NCI-H1436 treated with DMSO at 0.1 percent for 48 hours (cell line): Measurements from ENCODE around the gene RNH1.

Source experiments
- DNase-seq: peaks from one replicate; lab custom pipeline; 2025; lab: John Stamatoyannopoulos, UW

The RNH1 gene

DNA sequence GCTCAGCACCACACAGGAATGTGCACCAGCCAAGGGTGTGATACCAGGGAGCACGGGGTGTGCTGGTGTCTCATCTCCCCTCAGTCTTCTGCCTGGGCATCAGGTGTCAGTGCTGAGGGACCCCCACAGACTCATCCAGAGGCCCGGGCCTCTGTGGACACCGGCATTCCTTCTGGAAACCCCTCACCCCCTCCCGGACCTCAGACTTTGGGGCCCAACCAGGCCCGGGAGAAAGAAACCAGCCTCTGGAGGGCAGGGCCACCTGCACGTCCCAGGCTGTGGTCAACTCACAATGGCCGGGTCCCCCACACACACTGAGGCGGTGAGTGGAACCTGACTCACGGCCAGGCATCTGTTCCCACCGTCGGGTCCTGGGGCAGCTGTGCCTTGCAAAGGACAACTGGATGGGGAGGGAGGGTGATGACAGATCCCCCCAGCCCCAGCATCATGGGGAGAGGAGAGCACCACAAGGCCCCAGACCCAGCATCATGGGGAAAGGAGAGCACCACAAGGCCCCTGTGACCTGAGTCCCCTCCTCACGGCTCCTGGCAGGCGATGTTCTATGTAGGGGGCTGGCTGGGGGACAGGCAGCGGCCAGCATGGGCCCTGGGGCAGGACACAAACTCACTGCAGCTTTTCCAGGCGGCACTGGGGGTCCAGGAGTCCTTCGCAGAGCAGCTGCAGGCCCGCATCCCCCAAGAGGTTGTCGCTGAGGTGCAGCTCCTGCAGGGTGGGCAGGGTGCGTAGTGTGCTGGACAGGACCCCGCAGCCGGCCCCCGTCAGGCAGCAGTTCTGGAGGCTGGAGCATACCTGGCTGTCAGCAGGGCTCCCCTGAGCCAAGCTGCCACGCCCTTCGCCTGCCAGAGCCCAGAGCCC, 7.6 kb downstream of the RNH1 start:
- DNase-seq, result no peak

DNA sequence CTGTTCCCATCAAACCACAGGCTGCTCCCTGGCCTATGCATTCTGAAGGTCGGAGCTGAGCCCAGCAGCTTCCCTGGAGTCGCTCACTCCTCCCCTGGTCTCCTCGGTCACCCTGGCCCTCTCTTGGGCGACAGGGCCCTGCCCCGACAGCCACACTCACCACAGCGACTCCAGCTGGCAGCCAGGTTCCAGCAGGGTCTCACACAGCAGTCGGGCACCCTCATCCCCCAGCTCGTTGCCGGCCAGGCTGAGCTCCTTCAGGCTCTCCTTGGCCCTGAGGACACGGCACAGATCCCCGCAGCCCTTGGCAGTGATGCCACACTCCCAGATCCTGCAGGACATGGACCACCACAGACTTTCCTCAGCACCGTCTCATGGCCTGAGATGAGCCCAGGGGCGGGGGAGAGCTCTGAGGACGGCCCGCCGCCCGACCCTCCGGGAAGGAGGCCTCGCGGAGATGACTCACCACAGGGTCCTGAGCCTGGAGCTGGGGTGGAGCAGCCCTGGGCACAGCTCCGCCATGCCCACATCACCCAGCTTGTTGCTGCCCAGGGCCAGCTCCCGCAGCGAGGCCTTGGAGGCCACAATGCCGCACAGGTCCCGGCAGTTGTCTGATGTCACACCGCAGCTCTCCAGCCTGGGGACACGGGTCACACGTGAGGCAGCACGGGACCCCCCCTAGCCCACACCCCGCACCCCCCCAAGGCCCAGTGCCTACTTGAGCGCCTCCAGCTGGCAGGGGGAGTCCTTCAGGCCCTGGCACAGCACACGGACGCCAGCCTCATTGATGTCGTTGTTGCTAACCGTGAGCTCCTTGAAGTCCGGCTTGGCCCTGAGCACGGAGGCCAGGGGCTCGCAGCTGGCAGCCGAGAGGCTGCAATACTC, 8.5 kb downstream of the RNH1 start:
- DNase-seq, result no peak

DNA sequence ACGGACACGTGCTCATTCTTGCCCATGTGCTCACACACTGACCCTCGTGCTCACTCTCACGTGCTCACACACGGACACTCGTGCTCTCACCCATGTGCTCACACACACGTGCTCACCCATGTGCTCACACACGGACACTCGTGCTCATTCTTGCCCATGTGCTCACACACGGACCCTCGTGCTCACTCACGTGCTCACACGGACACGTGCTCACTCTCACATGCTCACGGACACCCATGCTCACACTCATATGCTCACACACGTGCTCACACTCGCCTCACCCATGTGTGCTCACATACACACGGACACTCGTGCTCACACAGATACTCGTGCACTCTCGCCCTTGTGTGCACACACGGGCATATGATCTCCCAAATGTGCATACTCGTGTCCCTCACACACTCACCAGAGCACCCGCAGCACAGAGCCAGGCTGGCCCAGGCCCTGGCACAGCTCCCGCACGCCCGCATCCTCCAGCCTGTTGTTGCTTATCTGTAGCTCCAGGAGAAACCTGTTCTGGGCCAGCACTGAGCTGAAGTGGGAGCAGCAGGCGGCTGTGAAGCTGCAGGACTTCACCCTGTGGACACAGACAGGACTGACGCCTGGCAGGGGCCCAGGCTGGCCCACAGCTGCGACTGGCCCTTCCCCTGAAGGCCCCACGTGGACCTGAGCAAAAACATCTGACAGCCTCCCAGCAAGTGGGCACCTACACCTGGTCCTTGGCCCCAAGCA, 9.3 kb downstream of the RNH1 start:
- no peak for DNase-seq

DNA sequence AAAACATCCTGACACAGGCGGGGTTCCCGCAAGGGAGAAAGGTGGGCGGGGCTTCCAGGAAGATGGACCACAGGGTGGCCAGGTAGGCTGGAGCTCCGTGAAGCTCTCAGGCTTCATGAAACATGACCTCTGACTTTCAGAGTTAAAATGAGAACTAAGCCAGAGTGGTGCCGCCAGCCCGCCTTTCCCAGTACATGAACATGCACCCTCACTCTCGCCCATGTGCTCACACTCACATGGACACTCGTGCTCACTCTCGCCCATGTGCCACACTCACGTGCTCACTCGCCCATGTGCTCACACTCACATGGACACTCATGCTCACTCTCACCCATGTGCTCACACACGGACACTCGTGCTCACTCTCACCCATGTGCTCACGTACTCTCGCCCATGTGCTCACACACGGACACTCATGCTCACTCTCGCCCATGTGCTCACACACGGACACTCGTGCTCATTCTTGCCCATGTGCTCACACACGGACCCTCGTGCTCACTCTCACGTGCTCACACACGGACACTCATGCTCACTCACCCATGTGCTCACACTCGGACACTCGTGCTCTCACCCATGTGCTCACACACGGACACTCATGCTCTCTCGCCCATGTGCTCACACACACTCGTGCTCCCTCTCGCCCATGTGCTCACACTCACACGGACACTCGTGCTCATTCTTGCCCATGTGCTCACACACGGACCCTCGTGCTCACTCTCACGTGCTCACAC, 10.0 kb downstream of the RNH1 start:
- no peak for DNase-seq

DNA sequence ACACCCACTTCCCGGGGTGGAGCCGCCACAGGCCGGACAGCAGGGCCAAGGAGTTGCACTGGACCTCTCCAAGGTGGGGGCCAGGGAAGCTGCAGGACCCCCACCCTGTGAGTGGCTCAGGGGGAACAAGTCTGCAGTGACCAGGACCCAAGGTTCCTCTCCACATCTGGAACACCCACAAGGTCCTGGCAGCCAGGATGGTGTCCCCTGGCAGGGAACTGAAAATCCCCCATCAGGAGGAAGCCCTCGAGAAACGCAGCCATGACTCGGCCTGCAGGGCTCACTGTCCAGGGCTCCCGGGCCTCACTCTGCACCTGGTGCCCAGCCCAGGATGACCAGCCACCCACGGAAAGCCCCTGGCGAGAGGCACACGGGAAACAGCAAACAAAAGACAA, 11.5 kb downstream of the RNH1 start:
- no peak for DNase-seq

DNA sequence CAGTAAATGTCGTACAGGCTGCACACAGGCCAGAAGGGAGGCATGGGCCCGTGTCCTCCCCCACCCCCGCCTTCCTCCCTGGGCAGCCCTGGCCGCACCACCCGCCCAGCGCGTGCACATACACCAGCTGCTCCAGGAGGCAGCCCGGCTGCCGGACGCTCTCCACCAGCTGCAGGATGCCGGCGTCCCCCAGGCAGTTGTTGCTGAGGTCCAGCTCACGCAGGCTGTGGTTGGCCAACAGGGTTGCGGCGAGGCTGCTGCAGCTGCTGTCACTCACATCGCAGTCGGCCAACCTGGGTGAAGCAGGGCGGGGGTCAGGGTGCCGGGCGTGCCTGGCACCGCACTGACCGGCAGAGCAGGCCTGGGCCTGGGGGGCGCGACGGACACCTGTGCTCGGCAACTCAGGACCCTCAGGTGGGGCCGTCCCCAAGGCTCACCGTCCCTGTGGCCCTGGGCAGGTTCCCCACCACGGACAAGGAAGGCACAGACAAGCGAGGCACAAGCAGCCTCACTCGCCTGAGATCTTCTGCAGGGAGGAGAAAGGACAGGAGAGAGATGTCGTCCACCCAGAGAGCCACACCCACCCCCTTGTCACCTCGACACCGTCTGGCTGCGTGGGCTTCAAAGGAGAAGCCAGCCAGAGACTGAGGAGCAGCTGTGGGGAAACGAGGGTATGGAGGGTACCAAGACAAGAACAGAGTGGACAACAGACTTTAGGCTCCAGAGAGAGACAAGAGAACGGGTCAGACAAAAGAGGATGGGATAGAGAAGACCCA, 12.1 kb downstream of the RNH1 start:
- no peak for DNase-seq

DNA sequence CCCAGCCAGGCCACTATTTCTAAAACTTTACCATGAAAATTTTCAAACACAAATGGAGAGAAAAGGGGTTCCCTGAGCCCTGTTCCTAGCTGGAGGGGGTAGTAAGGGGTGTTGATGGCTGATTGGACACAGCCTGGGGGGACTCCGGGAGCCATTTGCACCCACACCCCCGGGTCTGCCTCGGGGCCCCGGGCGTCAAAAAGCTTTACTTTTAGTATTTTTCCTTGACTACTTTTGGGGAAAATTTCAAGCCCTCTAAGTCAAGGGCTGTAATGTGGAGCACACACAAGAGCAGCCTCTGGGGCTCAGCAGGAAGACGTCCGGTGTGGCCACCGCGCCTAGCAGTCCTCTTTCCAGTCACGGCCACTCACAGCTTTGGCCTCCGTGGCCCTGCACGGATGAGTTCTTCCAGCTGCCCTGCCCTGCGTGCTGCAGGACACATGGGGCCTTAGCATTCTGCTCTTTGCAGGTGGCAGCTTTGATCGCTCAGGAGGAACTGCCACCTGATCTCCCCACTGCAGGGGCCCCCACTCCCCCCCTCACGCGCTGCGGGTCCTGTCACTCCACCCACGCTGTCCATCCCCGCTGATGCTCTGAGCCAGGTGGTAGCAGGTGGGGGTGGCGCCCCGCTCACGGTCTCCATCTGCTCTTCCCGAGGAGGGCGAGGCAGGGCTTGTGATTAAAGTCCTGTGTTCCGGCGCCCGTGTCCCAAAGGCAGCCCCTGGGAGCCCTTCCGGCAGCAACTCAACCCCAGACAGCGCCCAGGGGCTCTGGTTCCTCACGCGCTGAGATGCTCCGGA, 14.4 kb downstream of the RNH1 start:
- no peak for DNase-seq

DNA sequence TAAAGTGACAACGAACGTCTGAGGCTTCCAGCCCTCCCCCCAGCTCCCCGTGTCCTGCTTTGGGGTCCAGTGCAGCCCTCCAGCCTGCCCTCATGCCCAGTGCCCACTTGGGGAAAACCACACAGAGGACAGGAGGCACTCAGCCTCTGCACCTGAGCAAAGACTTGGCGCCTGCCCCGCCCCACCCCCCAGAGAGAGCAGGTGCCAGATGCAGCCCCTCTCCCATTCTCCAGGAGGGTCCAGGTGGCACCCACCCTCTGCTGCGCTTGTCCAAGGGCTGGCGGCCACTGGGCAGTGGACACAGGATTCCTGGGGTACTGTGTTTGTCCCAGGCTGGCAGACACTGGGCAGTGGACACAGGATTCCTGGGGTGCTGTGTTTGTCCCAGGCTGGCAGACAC, 15.7 kb downstream of the RNH1 start:
- no peak for DNase-seq

DNA sequence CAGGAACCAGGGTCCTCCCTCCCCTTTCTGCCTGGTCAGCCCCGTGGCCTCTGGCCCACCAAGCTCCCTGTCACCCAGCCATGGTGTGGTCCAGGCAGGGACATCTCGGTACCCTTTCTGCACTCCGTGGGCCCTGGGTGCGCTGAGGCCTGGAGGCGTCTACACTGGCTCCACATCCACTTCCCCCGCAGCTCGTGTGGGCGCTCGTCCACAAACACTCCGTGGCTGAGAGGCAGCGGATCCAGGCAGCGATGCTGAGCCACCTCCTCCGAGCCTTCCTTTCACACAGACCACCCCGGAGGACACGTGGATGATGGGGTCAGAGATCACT, 16.1 kb downstream of the RNH1 start:
- DNase-seq, result no peak

DNA sequence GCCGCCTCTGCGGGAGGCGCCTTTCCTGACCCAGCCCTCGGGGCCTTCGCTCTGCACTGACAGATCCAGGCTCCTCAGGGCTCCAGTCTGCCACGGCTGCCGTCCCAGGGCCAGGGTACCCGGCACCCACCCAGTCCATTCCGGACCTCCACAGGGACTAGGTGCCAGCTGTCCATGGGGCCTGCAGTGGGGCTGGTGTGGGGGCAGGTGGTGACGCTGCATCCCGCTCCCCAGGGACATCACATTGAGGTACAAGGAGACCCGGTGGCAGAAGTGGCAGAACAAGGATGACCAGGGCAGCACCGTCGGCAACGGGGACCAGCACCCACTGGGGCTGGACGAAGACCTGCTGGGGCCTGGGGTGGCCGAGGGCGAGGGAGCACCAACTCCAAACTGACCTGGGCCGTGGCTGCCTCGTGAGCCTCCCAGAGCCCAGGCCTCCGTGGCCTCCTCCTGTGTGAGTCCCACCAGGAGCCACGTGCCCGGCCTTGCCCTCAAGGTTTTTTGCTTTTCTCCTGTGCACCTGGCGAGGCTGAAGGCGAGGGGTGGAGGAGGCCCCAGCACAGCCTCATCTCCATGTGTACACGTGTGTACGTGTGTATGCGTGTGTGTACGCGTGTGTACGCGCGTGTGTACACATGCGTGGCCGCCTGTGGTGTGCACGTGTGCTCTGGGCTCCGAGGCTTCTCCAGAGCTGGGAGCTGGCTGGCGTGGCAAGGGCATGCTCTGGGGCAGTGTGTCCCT, 16.7 kb downstream of the RNH1 start:
- DNase-seq, result no peak

DNA sequence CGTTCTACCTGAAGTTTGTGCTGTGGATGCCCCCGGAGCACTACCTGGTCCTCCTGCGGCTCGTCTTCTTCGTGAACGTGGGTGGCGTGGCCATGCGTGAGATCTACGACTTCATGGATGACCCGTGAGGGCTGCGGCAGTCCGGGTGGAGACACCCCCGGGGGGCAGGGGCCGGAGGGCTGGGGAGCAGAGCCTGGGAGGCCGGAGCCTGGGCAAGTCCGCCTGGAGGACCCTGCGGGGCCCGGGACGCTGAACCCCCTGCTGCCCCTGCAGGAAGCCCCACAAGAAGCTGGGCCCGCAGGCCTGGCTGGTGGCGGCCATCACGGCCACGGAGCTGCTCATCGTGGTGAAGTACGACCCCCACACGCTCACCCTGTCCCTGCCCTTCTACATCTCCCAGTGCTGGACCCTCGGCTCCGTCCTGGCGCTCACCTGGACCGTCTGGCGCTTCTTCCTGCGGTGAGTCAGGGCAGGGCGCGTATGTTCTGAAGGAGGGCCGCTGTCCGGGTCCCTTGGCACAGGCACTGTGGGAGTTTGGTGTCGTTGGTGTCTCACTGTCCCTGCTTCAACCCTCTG, 17.3 kb downstream of the RNH1 start:
- no peak for DNase-seq

DNA sequence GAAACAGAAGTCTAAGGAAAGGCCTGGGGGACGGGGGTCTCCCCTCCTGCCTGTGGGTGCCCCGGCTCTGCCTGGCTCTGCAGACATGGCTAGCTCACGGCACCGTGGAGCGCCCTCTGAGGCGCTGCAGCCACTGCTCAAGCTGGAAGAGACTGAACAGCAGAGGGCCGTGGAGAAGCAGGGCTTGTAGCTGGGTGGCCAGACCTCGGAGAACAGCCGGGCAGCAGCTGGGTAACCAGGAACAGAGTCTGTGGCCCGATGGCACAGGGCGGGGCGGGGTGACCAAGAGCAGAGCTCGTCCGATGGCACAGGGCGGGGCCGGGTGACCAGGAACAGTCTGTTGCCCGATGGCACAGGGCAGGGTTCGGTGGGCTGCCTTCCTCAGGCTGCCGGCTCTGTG, 18.1 kb downstream of the RNH1 start:
- no peak for DNase-seq

DNA sequence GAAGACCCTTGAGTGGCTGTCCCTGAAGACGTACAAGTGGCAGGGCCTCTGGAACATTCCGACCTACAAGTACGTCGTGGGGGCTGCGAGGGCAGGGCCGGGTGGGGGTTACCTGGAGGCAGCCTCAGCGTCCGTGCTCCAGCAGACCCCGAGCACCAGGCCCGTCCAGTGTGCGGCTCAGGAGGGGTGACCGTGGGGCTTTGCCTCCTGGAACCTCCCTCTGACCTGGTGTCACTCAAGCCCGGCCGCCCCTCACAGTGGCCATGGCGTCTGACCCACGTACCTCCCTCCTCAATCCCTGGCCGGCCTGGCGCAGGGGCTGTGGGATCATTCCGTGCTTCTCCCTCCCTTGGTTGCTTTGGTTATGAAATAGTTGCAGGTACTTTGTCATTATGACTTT, 18.5 kb downstream of the RNH1 start:
- DNase-seq, result no peak

DNA sequence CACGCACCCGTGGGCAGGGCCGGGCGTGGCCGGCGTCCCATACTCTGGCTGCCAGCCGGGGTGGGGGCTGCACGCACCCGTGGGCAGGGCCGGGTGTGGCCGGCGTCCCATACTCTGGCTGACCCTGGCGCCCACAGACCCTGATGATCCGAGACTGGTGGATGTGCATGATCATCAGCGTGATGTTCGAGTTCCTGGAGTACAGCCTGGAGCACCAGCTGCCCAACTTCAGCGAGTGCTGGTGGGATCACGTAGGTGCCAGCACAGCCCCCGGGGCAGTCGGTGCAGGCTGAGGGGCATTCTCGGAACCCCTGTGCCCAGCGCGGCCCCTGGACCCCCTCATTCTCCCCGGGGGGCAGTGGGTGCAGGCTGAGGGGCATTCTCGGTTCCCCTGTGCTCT, 19.0 kb downstream of the RNH1 start:
- DNase-seq, result no peak

DNA sequence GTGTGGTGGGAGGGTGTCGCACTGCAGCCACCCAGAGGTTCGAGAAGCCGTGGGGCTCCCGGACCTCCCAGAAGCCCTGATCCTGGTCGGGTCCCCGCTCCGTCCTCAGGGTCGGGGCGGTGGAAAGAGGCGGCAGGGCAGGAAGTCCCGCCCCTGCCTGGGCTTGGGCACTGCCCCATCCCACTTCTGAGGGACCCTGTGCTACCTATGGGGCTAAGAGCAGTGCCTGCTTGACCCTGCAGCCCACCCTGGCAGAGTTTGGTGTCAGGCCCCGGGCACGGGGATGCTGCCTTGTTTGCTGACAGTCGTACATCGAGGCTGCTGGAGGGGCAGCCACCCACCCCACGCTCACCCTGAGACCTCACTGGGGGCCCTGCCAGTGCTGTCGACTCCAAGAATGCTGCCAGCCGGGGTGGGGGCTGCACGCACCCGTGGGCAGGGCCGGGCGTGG, 19.4 kb downstream of the RNH1 start:
- no peak for DNase-seq

DNA sequence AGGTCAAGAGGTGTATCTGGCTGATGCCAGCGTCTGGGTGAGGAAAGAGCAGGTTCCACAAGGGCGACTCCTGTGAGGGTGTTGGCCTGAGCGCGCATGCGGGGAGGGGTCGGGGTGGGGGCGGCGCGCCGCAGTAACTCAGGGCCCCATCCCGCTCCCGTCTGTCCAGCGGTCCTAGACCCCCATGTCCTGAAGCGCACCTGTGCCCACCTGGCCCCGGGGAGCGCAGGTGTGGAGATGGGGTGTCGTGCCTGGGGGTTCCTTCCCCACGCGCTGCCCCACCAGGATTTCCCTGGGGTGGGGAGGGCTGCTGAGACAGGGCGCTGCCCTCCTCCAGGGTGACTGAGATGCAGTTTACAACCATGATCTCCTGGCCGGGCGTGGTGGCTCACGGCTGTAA, 20.9 kb downstream of the RNH1 start:
- no peak for DNase-seq

DNA sequence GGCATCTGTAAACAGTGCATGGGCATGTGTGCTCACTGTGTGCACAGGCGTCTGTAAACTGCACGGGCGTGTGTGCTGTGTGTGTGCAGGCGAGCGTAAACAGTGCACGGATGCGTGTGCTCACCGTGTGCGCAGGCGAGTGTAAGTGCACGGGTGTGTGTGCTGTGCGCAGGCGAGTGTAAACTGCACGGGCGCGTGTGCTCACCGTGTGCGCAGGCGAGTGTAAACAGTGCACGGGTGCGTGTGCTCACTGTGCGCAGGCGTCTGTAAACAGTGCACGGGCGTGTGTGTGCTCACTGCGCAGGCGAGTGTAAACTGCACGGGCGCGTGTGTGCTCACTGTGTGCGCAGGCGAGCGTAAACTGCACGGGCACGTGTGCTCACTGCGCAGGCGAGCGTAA, 22.4 kb downstream of the RNH1 start:
- DNase-seq, result no peak

DNA sequence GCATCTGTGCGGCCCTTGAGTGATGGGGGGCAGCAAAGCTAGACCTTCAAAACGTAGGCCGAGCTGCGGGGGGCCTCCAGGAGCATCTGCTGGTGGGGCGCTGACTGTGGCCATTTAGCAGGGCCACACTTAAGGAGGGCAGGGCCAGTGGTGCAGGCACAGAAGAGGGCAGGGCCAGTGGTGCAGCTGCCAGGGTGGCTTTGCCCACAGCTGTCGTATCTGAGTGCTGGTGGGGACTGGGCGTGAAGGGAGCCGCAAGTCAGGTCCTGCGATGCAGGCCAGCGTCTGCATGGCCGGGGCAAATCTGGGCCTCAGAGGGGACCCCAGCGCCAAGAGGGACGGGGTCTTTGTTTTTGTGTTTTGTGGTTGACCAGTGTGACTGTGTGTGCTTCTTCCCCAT, 27.7 kb downstream of the RNH1 start:
- DNase-seq, result no peak

DNA sequence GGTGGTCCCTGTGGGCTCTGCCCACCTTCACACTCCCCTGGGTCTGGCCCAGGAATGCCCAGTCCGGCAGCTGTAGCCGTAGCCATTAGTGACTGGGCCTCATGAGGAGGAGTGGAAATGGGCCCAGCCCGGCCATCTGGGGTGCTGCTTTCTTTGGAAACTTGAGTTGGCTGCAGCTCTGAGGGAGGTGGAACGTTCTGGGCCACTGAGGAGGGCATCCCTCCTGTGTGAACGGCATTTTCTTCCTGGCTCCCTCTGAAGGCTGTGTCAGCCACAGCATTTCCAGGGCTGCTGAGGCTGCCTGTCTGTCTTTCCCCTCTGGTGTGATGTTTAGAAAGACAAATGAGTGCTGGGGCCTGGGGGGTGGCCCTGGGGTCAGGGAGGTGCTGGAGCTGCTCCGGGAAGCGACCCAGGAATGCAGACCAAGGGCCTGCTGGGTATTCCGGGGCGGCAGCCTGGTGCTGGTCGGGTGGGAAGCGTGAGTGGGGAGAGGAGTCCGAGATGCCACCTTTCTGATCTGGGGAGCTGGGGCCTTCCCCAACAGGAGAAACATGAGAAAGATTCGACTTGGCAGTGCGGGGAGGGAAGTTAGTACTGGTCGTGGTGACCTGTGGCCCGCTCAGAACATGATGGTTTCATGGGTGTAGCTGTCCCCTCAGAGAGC, 29.9 kb downstream of the RNH1 start:
- no peak for DNase-seq
